Measurements from ENCODE around the gene ZNF277. TPM values are rescaled to one million over a fixed set of nuclear protein-coding genes. Genes with fewer than 3 reads are reported as not detected.

The ZNF277 gene
- total RNA-seq, 2 donors from 2014 or later: 20.3 to 20.4 TPM

- no peak overlapping the region for H3K27ac Mint-ChIP-seq
- Histone ChIP-seq H3K27ac (ENCODE audit: low read depth, low read length) (no peak overlapping the region), H3K4me1 (ENCODE audit: control insufficient read depth, insufficient read depth, low read length) (no peaks in the 10 kb centered on the region), H3K27me3 (ENCODE audit: control insufficient read depth, insufficient read depth, low read length, poor library complexity, severe bottlenecking) (no peaks in the 10 kb centered on the region), H3K36me3 (ENCODE audit: control insufficient read depth, insufficient read depth, low read length) (no peaks in the 10 kb centered on the region), H3K9me3 (ENCODE audit: control insufficient read depth, low read length) (no peaks in the 10 kb centered on the region), H3K9ac (ENCODE audit: extremely low read depth, low read length, poor library complexity, severe bottlenecking) (no peak overlapping the region), H3K4me3 (ENCODE audit: low read length) (peak overlapping the region; percentile 98)
- no peak for TF ChIP-seq CTCF (conservative IDR thresholded peaks at IDR 0.05)
- no peaks in the 10 kb centered on the region for H3K27me3 Mint-ChIP-seq (ENCODE audit: insufficient read depth)
- peaks cover 28% of the 10 kb centered on the region for H3K4me1 Mint-ChIP-seq
- no peaks in the 10 kb centered on the region for H3K9me3 Mint-ChIP-seq
- WGBS, 2 experiments (ENCODE audit: insufficient coverage in 1 of 2, insufficient read length in 1 of 2): 90 to 94% methylated on average over 1 to 6 of the region's 6 CpGs
- peak overlapping the region; percentile 93 for H3K4me3 Mint-ChIP-seq
- no peaks in the 10 kb centered on the region for H3K36me3 Mint-ChIP-seq (ENCODE audit: low read depth)
- no peak for DNase-seq
Observed at GRCh38 chr7:112207765-112208164, 1.3 kb downstream of the ZNF277 start.

GRCh38 chr7:112211348-112211907 is 4.9 kb downstream of the ZNF277 start:
- Mint-ChIP-seq H3K4me1 (peaks cover 20% of the 10 kb centered on the region), H3K36me3 (ENCODE audit: low read depth) (no peaks in the 10 kb centered on the region), H3K27ac (no peak overlapping the region), H3K9me3 (no peaks in the 10 kb centered on the region), H3K27me3 (ENCODE audit: insufficient read depth) (no peaks in the 10 kb centered on the region), H3K4me3 (no peak overlapping the region)
- H3K9ac ChIP-seq (ENCODE audit: extremely low read depth, low read length, poor library complexity, severe bottlenecking): no peak overlapping the region
- H3K36me3 ChIP-seq (ENCODE audit: control insufficient read depth, insufficient read depth, low read length): no peaks in the 10 kb centered on the region
- no peaks in the 10 kb centered on the region for H3K4me1 ChIP-seq (ENCODE audit: control insufficient read depth, insufficient read depth, low read length)
- 88 to 100% methylated on average over 1 of the region's 1 CpG for WGBS, 2 experiments (ENCODE audit: insufficient coverage in 1 of 2, insufficient read length in 1 of 2)
- no peaks in the 10 kb centered on the region for H3K27me3 ChIP-seq (ENCODE audit: control insufficient read depth, insufficient read depth, low read length, poor library complexity, severe bottlenecking)
- H3K4me3 ChIP-seq (ENCODE audit: low read length): no peak overlapping the region
- H3K9me3 ChIP-seq (ENCODE audit: control insufficient read depth, low read length): no peaks in the 10 kb centered on the region
- TF ChIP-seq CTCF (conservative IDR thresholded peaks at IDR 0.05): no peak
- no peak overlapping the region for H3K27ac ChIP-seq (ENCODE audit: low read depth, low read length)
- no peak for DNase-seq

- H3K4me1 Mint-ChIP-seq: peaks cover 17% of the 10 kb centered on the region
- no peaks in the 10 kb centered on the region for H3K36me3 Mint-ChIP-seq (ENCODE audit: low read depth)
- no peak for DNase-seq
- Histone ChIP-seq H3K27ac (ENCODE audit: low read depth, low read length) (no peak overlapping the region), H3K36me3 (ENCODE audit: control insufficient read depth, insufficient read depth, low read length) (no peaks in the 10 kb centered on the region), H3K9ac (ENCODE audit: extremely low read depth, low read length, poor library complexity, severe bottlenecking) (no peak overlapping the region), H3K9me3 (ENCODE audit: control insufficient read depth, low read length) (no peaks in the 10 kb centered on the region), H3K27me3 (ENCODE audit: control insufficient read depth, insufficient read depth, low read length, poor library complexity, severe bottlenecking) (no peaks in the 10 kb centered on the region), H3K4me1 (ENCODE audit: control insufficient read depth, insufficient read depth, low read length) (no peaks in the 10 kb centered on the region), H3K4me3 (ENCODE audit: low read length) (no peak overlapping the region)
- H3K27ac Mint-ChIP-seq: no peak overlapping the region
- WGBS, 2 experiments (ENCODE audit: insufficient coverage in 1 of 2, insufficient read length in 1 of 2): 89 to 98% methylated on average over 1 to 2 of the region's 2 CpGs
- no peaks in the 10 kb centered on the region for H3K9me3 Mint-ChIP-seq
- TF ChIP-seq CTCF (conservative IDR thresholded peaks at IDR 0.05): no peak
- no peaks in the 10 kb centered on the region for H3K27me3 Mint-ChIP-seq (ENCODE audit: insufficient read depth)
- no peak overlapping the region for H3K4me3 Mint-ChIP-seq
Observed at GRCh38 chr7:112212571-112212970, 6.1 kb downstream of the ZNF277 start.

Measured in endodermal cell (in vitro differentiated cells).